NCI-H460 (cell line): ENCODE measurements around the gene AGBL4. TPM values are rescaled to one million over a fixed set of nuclear protein-coding genes. Genes with fewer than 3 reads are reported as not detected.
"Not testable (repeated sequence)": the region's sequence is repeated elsewhere in the genome, so short reads cannot be mapped to it uniquely, and the experiment has no call there.

ENCODE experiments used
- DNase-seq: peaks from one replicate; pipeline ENCODE4 v3.0.0-alpha.2; 2016; ENCODE audit warnings: low read depth; ENCODE audit errors: extremely low read depth
- total RNA-seq: library from RNA; depleted of rRNA; stranded (reverse); fragments of >200 nt; shearing (Covaris generic); gene quantifications from 2 replicates; pipeline ENCODE4 v1.2.3, GENCODE V29; 2014

The AGBL4 gene
- total RNA-seq, 1 experiment from 2014 or later = not detected

- DNase-seq = not testable (repeated sequence)
Measured at GRCh38 chr1:49320493-49320892, 703.3 kb downstream of the AGBL4 start.

DNA sequence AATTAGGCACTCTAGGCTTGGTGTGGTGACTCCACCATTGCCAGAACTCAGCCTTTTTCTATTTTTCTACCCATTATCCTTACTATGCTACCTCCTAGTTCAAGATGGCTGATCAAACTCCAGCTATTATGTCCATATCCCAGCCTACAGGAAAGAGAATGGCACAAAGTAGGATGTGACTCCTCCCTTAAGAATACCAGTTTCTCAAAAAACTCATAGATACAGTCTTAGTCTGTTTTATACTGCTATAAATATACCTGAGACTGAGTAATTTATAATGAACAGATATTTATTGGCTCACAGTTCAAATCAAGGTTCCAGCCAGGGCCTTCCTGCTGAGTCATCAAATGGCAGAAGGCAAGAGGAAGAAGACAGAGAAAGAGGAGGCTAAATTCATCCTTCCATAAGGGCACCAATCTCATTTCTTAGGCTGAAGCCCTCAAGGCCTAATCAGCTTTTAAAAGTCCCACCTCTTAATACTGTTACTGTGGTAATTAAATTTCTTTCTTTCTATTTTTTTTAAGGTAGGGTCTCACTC, 704.3 kb downstream of the AGBL4 start:
- DNase-seq = no peak

- DNase-seq = no peak
Measured at GRCh38 chr1:49318218-49318617, 705.5 kb downstream of the AGBL4 start.

GRCh38 chr1:49307457-49307856, 716.3 kb downstream of the AGBL4 start:
- DNase-seq = no peak

GRCh38 chr1:49306507-49307070, 717.2 kb downstream of the AGBL4 start:
- DNase-seq = no peak

DNA sequence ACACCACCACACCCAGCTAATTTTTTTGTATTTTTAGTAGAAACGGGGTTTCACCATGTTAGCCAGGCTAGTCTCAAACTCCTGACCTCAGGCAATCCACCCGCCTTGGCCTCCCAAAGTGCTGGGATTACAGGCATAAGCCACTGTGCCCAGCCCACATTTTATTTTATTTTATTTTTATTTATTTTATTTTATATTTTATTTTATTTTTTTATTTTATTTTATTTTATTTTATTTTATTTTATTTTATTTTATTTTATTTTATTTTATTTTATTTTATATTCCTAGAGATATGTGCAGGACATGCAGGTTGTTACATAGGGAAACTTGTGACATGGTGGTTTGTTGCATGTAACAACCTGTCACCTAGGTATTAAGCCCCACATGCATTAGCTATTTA, 721.4 kb downstream of the AGBL4 start:
- not testable (repeated sequence) for DNase-seq

DNA sequence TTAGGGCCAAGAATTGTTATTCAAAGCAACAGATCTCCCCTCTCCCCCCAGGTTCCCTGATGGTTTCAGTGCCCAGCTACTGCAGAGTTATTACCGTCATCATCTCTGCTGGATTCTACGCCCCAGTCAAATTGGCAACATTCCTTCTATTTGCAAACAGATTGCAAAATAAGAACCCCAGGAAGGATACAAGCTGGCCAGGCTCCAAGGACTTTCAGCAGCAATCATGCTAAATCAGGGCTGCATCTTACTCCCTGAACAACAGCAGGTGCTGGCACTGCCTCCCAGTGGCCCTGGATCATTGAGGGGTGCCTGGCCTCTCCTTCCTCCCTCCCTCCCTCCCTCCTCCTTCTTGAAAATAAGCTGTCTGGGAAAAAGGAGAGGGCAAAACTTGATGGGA, 725.5 kb downstream of the AGBL4 start:
- peak; percentile 19 for DNase-seq

GRCh38 chr1:49297783-49298182, 726.0 kb downstream of the AGBL4 start:
- no peak for DNase-seq

DNA sequence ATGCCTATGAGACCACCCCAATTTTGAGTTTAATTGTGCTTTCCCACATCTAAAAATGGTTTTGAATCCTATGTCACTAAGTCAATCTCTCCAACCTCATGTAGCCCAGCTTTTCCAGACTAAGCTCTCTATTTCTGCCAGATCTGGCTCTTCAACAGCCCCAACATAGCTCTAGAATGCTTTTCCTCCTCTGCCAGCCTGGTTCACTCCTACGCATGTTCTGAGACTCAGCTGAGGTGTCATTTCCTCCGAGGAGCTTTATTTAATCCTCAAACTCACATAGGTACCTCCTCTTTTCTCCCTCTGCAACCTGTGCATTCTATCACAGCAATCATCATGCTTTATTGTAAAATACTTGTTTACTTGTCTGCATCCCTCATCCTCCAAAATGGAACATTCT, 729.2 kb downstream of the AGBL4 start:
- no peak for DNase-seq

GRCh38 chr1:49293016-49293415, 730.7 kb downstream of the AGBL4 start:
- DNase-seq = no peak

- not testable (repeated sequence) for DNase-seq
Measured at GRCh38 chr1:49257211-49258049, 766.3 kb downstream of the AGBL4 start.

- no peak for DNase-seq
Measured at GRCh38 chr1:49252917-49253316, 770.8 kb downstream of the AGBL4 start.

DNA sequence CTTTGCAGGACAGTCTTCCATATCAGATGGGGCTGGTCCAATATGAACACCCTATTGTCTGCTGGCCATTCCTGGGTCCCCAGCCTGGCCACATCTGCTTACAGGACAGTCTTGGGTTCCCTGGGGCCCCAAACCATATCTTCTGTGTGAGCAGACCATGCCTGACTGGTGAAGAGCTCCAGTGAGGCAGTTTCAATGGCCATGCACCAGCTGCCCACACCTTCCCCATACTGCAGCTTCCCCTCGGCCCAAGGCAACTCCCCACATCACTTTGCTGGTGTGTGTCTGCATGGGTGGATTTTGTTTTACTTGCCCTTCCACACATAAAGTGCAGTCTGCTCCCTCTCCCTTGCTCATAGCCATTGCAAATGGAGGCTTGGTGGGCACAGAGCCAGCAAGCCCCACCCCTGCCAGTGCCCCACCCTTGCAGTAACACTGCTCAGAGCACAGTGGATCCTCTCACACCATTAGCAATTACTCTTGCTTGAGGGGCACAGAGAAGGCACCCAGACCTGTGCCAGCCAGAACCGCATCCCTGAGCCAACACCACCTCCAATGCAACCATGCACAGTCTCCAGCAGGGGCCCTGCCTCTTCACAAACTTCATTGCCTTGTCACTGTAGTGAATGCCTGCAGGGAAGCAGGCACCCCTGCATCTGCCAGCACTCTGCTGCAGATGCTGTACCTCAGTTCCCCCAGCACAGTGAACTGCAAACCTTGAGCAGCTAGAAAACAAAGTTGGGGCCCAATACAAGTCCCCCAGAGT, 772.6 kb downstream of the AGBL4 start:
- no peak for DNase-seq

GRCh38 chr1:49240709-49241221, 783.0 kb downstream of the AGBL4 start:
- no peak for DNase-seq

DNA sequence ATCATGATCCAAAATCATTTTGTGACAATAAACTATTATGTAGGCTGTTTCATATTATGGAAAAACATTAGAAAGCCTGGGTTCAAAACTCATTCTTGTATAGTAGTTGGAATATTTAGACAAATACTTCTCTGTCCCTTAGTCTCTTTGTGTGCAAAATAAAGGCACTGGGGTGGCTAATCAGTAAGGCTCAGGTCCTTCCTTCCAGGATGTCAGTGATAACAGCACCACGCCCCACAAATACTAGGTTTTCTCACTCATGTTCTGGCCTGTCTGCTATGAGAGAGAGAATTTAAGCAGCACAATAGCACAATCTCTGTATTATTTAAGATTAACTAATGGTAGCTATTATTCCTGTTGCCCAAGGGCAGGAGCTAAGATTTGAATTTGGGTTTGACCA, 788.8 kb downstream of the AGBL4 start:
- DNase-seq = no peak

- DNase-seq = no peak
Measured at GRCh38 chr1:49229555-49229954, 794.2 kb downstream of the AGBL4 start.

GRCh38 chr1:49226758-49227157, 797.0 kb downstream of the AGBL4 start:
- DNase-seq = no peak

DNA sequence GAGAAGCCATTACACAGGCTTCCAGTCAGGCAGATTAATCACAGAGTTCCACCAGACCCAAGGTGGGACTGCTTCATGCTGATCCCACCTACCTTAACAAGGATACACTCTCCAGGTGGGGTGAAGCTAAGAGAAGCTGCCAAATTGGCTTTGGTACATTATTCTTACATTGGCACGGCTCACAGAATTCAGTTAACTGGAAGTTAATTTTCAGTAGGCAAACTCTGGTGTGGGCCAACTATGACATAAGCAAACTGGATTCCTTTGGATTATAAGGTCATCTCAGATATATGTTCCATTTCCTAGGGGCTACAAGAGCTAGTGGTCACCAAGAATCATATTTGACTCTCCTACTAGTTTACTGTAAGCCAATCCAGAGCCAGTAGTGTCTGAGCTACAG, 798.3 kb downstream of the AGBL4 start:
- no peak for DNase-seq

- DNase-seq = no peak
Measured at GRCh38 chr1:49213301-49213700, 810.5 kb downstream of the AGBL4 start.

DNA sequence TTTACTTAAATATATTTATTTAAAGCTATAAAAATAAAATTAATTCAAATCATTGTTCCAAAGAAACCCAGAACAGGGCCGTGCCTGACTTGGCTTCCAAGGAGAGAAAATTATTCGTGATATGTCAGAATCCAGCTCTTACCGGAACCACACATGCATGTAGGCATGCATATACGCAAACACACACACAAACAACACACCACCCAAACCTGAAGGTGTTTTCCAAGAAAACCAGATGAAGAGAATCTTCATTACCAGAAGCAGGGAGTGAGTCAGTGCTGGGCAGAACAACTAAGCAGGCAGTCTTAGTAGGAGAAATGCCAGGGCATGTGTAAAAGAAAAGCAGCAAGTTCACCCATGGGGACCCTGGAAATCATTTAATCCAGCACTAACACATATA, 815.0 kb downstream of the AGBL4 start:
- no peak for DNase-seq

GRCh38 chr1:49204720-49205119, 819.0 kb downstream of the AGBL4 start:
- no peak for DNase-seq
